Measurements from ENCODE around the gene TMEM167B.
"Not testable (repeated sequence)": the region's sequence is repeated elsewhere in the genome, so short reads cannot be mapped to it uniquely, and the experiment has no call there.

Gene TMEM167B

DNA sequence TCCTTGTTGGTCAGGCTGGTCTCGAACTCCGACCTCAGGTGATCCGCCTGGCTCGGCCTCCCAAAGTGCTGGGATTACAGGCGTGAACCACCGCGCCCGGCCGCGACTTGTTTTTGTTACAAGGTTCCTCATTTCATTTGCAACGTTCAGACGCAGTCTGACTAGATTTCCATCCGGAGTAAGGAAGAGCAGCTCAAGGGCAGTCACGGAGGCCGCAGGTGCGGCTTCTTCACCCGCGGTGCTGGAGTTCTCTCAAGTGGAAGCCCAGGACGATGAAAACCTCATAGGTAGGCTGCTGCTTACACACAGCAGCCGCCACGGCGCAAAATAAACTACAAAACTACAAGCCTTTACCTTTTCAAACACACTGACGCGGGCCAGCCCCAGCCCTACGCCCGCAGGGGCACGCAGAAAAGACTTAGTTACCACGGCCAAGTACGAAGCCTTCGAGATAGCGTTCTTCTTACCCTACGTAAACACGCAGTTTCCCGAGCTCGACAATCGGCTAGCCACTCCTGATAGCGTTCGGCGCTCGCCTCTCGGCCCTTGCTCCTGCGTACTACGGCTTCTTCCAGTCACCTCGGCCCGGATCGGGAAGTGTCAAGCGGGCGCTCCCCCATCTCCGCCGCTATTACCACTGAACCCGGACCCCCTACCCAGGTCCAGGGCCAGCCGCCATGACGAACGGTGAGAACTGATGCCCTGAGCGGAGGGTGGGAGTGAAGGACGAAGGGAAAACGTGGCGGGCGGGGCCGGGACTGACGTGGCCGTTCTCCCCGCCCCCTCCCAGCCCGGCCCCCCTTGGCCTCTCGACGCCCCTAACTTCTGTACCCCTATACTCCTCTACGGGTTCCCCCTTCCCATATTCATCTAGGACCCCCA is at the start of gene TMEM167B:
TSS of gene TMEM167B (plus strand) at position 569 of the 882 bp plus-strand sequence. CDS start at position 678, 109 bp downstream.
- peak; percentile 69 to 96 for DNase-seq

DNA sequence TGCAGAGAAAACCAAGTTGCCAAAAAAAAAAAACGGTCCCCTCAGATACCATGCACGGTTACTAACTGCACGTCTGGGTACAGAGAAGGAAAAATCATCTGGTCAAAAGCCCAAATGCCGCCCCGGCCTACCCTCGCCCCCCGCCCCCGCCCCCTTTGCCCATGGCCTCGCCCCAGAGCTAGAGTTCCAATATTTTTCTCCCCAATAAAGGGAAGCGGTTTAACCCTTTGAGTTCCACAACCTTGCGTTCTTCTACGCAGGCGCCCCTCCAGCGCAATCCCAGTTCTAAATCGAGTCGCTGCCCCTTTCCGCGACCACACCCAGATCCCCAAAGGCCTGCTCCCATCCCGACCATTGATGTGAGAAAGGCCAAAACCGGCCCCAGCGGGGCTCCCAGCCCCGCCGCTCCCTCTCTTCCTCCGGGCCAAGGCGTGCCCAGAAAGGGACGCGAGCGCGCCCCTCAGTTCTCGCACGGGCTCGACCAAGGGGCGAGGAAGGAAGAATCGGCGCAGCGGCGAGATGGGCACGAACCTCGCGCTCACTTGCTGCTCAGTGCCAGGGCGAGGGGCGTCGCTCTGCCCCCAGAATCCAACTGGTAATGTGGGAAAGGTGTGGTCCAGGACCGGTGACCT is 49.5 kb upstream of the TMEM167B start:
- peak in 1 of 2 experiments; percentile 41 for DNase-seq

DNA sequence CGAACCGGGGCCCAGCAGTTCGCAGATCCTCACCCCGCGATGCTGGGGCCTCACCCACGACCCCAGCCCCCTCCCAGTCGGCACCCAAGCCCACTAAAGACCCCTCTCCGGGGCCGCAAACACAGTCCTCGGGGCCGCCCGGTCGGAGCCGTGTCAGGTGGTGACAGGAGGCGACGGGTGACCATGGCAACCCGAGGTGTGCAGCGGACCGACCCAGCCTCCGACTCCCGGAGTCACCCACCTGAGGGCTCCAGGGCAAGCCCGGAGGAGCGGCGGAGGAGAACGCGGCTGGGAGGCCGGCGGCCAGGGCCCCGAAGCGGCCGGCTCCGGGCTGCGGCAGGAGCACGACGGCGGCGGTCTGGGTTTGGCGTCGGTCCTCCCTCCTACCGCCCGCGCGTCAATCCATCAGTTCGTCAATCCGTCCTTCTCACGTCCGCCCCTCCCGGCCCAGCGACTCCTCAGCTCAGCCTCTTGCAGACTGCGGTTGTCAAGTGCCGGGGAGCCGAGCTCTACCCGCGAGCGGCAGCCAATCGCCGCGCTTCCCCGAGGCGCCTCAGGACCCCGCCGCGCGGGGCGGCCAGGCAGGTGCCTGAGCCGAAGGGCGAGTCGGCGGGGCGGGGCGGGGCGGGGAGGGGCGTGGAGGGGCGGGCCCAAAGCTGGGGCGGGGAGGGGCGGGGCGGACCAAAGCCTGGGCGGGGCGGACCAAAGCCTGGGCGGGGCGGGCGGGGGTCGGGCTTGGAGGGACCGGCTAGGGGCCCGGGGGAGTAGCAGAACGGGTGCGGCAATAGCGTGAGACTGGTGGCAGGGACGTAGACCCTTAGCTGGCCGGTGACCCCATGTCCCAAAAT is 48.7 kb upstream of the TMEM167B start, which contains the start of gene WDR47:
TSS of gene WDR47 (minus strand) at position 482 of the 848 bp plus-strand sequence. CDS start 18,590 bp downstream, outside the sequence.
- DNase-seq = peak; percentile 92 to 99

DNA sequence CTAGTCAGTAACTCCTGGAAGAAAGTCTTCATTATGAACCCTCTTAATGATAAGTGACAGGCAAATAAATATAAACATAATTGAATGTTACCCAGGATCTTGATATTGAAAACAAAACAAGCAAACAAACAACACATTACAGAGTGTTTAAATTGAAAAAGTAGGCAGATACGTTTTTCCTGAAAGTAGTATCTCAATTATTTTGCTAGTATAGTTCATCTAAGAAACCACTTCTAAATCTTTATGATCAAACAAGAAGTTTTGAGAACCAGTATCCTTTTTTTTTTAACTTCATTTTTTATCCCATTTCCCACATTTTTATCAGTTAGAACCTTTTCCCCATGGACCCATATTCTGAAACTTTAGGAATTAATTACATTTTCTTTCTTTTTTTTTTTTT is 45.0 kb upstream of the TMEM167B start:
- DNase-seq = no peak

DNA sequence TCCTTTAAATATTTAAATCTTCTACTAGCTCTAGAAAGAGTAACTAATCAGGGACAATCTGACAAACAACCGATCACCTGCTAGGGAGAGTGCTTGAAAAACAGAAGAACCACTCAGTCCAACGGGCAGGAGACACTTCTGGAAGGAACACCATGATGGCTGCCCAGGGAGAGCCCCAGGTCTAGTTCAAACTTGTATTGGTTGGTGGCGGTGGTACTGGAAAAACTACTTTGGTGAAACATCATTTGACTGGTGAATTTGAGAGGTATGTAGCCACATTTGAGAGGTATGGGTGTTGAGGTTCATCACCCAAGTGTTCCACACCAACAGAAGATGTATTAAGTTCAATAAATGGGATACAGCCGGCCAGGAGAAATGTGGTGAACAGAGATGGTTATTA is 43.9 kb upstream of the TMEM167B start:
- no peak for DNase-seq

DNA sequence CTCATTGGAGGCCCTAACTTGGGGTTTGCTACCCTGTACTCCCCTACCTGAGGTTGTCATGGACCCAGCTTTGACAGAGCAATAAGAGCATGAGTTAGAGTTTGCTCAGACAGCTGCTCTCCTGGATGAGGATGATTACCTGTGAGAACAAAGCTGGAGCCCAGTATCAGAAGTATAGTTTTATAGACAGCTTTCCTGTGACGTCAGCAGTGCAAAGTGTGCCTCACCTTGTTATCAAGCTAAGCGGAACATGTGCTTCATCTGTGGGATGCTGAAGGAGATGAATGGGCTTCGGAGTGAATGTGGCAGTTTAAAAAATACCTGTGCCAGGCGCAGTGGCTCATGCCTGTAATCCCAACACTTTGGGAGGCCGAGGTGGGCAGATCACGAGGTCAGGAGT is 43.2 kb upstream of the TMEM167B start:
- DNase-seq = no peak

DNA sequence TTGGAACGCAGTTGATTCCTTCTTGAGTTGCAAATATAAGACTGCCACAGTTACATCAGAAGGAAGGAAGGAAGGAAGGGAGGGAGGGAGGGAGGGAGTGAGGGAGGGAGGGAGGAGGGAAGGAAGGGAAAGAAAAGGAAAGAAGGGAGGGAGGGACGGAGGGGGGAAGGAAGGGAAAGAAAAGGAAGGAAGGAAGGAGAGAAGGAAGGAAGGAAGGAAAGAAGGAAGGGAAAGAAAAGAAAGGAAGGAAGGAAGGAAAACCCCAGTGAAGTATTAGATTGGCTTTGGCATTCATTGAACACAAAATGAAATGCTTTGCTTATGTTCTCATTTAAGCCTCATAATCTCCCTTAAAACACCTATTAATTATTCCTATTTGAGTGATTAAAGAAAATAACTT is 42.2 kb upstream of the TMEM167B start:
- no peak for DNase-seq

DNA sequence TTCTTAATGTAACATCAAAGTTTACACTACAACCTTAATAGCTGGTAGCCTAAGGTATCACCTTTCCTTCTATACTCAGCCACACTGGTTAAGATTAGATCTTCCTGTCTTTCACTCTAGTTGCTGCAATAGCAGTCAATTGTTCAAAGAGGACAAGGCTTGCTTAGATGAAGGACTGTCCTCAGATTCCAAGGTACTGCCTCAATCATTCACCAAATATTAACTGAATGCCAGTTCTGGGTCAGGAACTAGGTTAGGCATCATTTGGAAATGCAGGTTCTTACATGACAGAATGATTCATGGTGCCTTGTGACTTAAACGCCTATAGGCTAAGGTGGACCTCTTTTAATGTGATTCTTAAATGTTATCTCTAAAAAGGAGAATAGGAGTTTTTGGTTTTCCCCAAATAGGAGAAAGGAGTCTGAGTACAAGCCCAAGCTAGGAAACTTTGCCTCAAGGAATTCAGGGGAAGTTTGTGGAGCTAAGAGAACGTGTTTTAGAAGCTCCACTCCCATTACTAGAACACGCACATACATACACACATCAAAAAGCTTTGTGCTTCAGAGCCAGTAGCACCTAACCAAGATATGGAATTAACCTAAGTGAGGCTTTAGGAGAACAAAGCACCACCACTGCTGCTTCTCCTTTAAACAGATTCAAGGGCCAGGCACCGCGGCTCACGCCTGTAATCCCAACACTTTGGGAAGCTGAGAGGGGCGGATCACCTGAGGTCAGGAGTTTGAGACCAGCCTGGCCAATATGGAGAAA is 40.2 kb upstream of the TMEM167B start:
- DNase-seq = no peak

DNA sequence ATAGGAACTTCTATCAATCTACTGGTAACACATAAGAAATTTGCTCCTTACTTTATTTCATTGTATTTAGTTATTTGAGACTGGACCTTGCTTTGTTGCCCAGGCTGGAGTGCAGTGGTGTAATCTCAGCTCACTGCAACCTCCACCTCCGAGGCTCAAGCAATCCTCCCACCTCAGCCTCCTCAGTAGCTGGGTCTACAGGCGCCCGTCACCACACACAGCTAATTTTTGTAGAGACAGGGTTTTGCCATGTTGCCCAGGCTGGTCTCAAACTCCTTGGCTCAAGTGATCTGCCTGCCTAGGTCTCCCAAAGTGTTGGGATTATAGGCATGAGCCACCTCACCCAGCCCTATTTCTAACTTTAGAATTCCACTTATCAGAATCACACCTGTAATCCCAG is 38.4 kb upstream of the TMEM167B start:
- not testable (repeated sequence) for DNase-seq

DNA sequence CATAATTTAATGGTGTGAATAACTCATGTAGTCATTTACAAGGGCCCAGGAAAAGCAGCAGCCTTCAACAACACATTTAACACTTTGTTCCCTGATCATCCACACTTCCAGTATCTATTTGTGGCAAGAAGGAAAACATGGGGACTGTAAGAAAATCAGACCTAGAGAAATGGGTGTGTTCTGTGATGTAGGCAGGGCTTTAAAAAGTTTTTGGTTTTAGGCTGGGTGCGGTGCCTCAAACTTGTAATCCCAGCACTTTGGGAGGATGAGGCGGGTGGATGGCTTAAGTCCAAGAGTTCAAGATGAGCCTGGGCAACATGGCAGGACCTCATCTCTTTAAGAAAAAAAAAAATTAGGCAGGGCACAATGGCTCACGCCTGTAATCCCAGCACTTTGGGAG is 34.5 kb upstream of the TMEM167B start:
- DNase-seq = no peak

DNA sequence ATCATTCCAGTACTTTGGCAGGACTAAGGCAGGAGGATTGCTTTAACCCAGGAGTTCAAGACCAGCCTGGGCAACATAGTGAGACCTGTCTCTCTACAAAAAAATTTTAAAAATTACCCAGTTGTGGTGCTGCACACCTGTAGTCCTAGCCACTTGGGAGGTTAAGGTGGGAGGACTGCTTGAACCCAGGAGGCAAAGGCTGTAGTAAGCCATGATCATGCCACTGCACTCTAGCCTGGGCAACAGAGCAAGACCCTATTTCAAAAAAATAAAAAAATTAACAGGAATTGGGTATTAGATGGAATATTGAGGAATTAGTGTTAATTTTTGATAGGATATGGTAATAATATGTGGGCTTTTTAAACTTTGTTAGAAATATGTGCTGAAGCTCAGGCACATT is 31.5 kb upstream of the TMEM167B start:
- no peak for DNase-seq

DNA sequence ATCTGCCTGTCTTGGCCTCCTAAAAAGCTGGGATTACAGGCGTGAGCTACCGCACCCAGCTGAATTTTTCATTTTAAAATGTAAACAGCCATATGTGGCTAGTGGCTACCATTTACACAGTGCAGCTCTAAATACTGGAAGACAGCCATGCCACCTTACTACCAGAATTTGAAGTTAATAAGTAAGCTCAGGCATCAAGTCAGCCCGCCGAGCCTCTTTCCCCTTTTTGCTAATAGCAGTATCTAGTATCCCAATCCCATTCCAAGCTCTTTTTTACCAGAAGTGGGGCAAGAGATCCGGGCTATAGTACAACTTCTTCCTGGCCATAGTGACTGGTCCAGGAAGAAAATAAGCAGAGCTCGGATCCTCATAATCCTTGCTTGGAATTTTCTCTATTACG is 29.9 kb upstream of the TMEM167B start:
- DNase-seq = no peak

DNA sequence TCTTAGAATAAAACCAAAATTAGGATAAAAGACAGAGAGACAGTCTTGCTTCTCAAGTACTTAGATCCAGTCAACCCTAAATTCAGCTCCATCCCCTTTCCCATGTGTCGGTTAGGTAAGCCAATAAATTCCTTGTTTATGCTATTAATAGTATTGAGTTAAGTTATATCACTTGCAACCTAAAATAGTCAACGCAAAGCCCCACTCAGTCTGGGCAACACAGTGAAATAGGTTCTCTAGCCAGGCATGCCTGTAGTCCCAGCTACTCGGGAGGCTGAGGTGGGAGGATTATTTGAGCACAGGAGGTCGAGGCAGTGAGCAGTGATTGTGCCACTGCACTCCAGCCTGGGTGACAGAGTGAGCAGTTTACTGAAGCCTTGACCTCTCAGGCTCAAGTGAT is 29.4 kb upstream of the TMEM167B start:
- no peak for DNase-seq

DNA sequence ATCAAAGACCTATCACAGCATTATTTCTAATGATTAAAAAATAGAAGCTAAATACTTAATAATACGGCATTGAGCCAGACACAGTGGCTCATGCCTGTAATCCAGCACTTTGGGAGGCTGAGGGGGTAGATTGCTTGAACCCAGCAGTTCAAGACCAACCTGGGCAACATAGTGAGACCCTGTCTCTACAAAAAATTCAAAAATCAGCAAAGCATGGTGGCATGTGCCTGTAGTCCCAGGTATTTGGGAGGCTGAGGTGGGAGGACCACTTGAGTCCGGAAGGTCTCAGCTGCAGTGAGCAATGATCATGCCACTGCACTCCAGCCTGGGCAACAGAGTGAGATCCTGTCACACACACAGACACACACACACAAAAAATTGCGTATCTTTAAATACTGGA is 25.4 kb upstream of the TMEM167B start:
- no peak for DNase-seq

DNA sequence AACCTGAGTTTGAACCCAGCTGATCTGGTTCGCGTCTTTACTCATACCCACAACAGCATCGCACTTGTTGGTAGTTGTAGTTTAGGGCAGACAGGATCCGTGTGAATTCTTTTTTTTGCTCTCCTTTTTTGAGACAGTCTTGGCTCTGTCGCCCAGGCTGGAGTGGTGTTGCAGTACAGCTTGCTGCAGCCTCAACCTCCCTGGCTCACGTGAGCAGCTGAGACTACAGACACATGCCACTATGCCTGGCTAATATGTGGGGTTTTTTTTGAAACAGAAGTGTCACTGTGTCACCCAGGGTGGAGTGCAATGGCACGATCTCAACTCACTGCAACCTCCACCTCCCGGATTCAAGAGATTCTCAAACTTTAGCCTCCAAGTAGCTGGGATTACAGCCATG is 22.7 kb upstream of the TMEM167B start:
- DNase-seq = no peak

DNA sequence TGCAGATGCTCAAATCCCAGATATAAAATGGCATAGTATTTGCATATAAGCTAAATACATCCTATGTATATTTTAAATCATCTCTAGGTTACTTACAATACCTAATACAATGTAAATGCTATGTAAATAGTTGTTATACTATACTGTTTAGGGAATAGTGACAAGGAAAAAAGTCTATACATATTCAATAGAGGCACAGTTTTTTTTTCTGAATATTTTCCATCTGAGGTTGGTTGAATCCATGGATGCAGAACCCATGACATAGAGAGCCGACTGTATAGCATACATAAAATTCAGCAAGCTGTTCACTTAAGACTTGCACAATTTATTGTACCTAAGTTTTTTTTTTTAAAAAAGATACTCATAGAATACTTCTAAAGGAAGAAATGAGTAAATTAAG is 21.3 kb upstream of the TMEM167B start:
- no peak for DNase-seq

DNA sequence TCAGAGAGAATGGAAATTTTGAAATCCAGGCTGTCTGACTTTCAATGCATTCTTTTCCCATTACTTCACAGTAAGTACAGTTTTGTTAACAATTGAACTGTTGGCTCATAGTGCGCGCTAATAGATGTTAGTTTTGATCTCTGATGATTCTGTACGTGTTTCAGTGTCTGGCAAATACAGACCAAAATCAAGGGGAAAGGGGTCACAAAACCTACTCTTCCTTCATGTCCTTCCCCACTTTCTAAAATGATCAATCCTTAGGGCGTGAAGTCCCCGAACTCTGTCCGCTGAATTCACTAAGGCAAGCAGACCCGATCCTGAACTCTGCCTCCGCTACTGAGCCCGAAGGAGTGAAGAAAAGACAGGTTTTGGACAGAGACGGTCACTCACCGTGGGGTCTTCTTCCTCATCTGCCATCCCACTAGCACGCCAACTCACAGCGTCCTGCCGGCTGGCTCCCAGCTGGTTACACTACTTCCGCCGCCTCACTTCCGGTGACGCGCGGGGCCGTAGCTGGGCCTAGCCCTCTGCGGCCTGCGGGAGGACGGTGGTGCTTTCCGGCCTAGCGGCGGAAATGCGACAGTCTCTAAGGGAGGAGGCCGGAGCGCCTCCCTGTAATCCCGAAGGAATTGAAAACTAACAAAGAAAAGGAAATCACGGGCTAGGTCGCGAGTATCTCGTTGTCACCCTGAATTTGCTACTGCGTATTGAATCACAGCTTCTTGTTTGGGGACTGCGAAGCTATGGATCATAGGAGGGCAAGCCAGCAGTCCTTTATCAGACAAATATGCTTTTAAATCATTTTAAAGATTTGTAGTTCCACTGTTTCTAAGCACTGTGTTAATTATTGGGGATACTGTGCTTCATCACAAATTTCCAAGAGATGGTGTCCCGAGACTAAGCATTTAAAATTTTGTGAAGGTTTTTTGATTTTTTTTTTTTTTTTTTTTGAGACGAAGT is 14.8 kb upstream of the TMEM167B start, which contains the start of gene TAF13:
TSS of gene TAF13 (minus strand) at position 473 of the 960 bp plus-strand sequence. CDS start at position 417, 56 bp downstream.
- peak; percentile 91 to 99 for DNase-seq

DNA sequence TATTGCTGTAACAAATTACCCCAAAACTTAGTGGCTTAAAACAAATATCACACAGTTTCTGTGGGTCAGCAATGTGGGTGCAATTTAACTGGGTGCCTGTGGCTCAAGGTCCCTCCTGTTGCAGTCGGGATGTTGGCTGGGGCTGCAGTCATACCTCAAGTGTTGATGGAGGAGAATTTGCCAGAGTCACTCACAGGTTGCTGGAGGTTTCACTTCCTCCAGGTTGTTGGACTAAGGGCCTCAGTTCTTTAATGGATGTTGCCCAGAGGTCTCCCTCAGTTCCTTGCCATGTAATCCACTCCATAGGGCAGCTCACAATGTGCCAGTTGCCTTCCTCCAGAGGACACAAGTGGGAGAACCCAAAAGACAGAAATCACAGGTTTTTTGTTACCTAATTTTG is 12.2 kb upstream of the TMEM167B start:
- DNase-seq = no peak

DNA sequence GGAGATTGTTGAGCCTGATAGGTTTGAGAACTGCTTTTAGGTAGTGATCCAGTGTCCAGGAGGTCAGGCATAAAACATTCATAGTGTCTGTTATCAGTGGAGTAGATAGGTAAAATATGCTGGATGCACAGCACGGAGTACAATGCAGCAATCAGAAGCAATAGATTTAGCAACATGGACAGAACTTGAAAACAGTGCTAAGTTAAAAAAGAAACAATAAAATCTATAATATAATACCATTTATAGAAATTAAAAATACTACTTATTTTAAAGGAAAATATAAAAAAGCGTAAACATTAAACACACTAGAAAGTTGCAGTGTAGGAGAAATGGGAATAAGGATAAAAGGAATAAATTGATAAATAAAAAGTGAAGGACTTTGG is 11.3 kb upstream of the TMEM167B start:
- no peak for DNase-seq

DNA sequence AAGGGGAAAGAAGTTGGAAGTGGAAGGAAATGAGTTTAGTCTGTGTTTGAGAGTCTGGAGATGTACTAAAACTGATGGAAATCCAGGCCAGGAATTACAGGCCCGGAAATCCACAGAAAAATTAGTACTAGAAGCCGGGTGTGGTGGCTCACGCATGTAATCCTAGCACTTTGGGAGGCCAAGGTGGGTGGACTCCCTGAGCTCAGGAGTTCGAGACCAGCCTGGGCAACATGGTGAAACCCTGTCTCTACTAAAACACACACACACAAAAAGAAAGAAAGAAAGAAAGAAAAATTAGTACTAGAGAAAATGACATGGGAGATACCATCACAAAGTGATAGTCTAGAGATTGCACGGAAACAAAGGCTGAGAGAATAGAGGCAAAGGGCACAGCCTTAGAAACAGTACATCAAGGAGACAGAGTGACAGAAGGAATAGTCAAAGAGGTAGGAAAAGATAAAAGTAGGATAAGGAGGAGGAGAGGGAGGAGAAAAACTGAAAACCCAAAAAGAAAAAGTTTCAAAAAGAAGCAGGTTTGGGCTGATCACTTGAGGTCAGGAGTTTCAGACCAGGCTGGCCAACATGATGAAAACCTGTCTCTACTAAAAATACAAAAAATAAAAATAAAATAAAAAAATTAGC is 10.0 kb upstream of the TMEM167B start:
- no peak for DNase-seq

DNA sequence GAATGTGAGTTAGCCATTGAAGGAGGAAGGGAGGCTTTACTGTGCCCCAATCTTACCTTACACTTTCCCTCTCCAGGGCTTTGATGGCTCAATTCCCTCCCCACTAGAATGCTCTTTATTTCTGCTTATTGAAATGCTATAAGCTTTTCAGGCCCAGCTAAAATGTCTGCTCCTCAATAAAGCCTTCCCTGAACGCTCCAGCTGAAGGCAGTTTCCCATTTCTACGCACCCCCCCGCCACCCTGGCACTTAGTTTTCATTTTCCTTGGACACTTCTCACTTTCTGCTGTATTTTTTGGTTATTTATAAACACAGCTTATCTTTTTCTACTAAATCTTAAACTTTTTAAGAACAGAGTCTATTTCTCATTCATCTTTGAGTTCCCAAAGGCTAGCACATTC is 7.1 kb upstream of the TMEM167B start:
- no peak for DNase-seq

Measured in NCI-H446 (cell line).